H1 (cell line): Measurements from ENCODE around the gene KLHL1. TPM values are rescaled to one million over a fixed set of nuclear protein-coding genes. Genes with fewer than 3 reads are reported as not detected.

Experiments
- CTCF ChIA-PET: fragments of 300-600 bp; sonication (Branson Sonifier 250); formaldehyde crosslinking; loops from one replicate; lab custom pipeline; 2021; ENCODE audit not compliant: partially characterized antibody; lab: Charles Lee
- POLR2A ChIA-PET: fragments of 300-600 bp; sonication (Branson Sonifier 250); formaldehyde crosslinking; loops from one replicate; lab custom pipeline; 2021; ENCODE audit warnings: inconsistent platforms; ENCODE audit not compliant: partially characterized antibody; lab: Charles Lee
- DNase-seq, 2 experiments: peaks; one replicate each; pipeline versions ENCODE4 v3.0.0 to v3.0.0-alpha.2; 2010 to 2022; ENCODE audit warnings: low spot score in 2 of 2, low read depth in 1 of 2, mixed read lengths in 1 of 2
- FAIRE-seq: peaks from 2 replicates; lab custom pipeline; 2011; peaks lifted over from hg19 to GRCh38; lab: Jason Lieb, UNC
- H2AFZ ChIP-seq: 2 replicates; pipeline ENCODE4 v1.8.1; 2012; ENCODE audit warnings: low read length, inconsistent platforms
- H2AK5ac ChIP-seq: 2 replicates; pipeline ENCODE4 v1.6.1; 2013; ENCODE audit warnings: low read depth, low read length
- H2BK120ac ChIP-seq: replicated peaks from 2 replicates; pipeline ENCODE3; 2013; ENCODE audit warnings: low read depth, low read length, inconsistent platforms
- H2BK12ac ChIP-seq: 2 replicates; pipeline ENCODE4 v1.6.1; 2013; ENCODE audit warnings: low read depth, low read length
- H2BK15ac ChIP-seq: 2 replicates; pipeline ENCODE4 v1.6.1; 2013; ENCODE audit warnings: low read length
- H2BK20ac ChIP-seq: 2 replicates; pipeline ENCODE4 v1.6.1; 2013; ENCODE audit warnings: low read length
- H2BK5ac ChIP-seq: 2 replicates; pipeline ENCODE4 v1.6.1; 2013; ENCODE audit warnings: low read depth, low read length
- H3K14ac ChIP-seq: 2 replicates; pipeline ENCODE4 v1.6.1; 2013; ENCODE audit warnings: inconsistent platforms; ENCODE audit not compliant: insufficient read length
- H3K18ac ChIP-seq: 2 replicates; pipeline ENCODE4 v1.6.1; 2013; ENCODE audit warnings: low read length; ENCODE audit errors: extremely low read depth
- H3K23ac ChIP-seq: 2 replicates; pipeline ENCODE4 v1.6.1; 2013; ENCODE audit warnings: inconsistent platforms; ENCODE audit not compliant: insufficient read length
- H3K23me2 ChIP-seq: 2 replicates; pipeline ENCODE4 v1.6.1; 2013; ENCODE audit warnings: low read depth, low read length
- H3K27ac ChIP-seq: 2 replicates; pipeline ENCODE4 v1.6.1; 2011; ENCODE audit warnings: low read depth, low read length, inconsistent platforms
- H3K27me3 ChIP-seq, 4 experiments: replicated peaks in 1 of 4; 1 replicate in 1 of 4; 2 replicates in 3 of 4; pipeline versions ENCODE4 v1.6.1 to v1.8.1; 2011 to 2013; ENCODE audit warnings: low read length in 3 of 4, mild to moderate bottlenecking in 3 of 4, inconsistent platforms in 2 of 4, mixed read lengths in 2 of 4, moderate library complexity in 1 of 4; ENCODE audit not compliant: control insufficient read depth in 3 of 4, insufficient read depth in 3 of 4; ENCODE audit errors: extremely low read depth in 1 of 4
- H3K36me3 ChIP-seq, 4 experiments: 2 replicates each; pipeline versions ENCODE4 v1.6.1 to v1.8.1; 2011 to 2013; ENCODE audit warnings: mild to moderate bottlenecking in 4 of 4, low read length in 3 of 4, moderate library complexity in 2 of 4, control low read depth in 1 of 4, inconsistent platforms in 1 of 4; ENCODE audit not compliant: insufficient read depth in 4 of 4, control insufficient read depth in 2 of 4
- H3K4ac ChIP-seq: replicated peaks from 2 replicates; pipeline ENCODE3; 2013; ENCODE audit warnings: low read length, low read depth, mixed read lengths, inconsistent platforms; ENCODE audit not compliant: insufficient read length
- H3K4me1 ChIP-seq, 4 experiments: replicated peaks in 1 of 4; 1 replicate in 1 of 4; 2 replicates in 3 of 4; pipeline versions ENCODE4 v1.6.1 to v1.8.1; 2011 to 2013; ENCODE audit warnings: low read length in 3 of 4, inconsistent platforms in 2 of 4, mixed read lengths in 1 of 4; ENCODE audit not compliant: insufficient read depth in 4 of 4, control insufficient read depth in 3 of 4
- H3K4me2 ChIP-seq, 2 experiments: 2 replicates each; pipeline versions ENCODE4 v1.6.1 to v1.8.1; 2011 to 2013; ENCODE audit warnings: low read depth in 2 of 2, low read length in 2 of 2, control low read depth in 1 of 2, inconsistent platforms in 1 of 2, mild to moderate bottlenecking in 1 of 2; ENCODE audit not compliant: insufficient read depth in 1 of 2
- H3K4me3 ChIP-seq, 4 experiments: fragments of 200-600, 300-600 bp in 1 of 4; sonication (generic), shearing (Covaris generic), sonication (Bioruptor Twin) in 1 of 4; 2 replicates each; pipeline versions ENCODE4 v1.5.1 to v1.8.1; 2011 to 2016; ENCODE audit warnings: low read length in 4 of 4, low read depth in 3 of 4, control low read depth in 2 of 4, inconsistent platforms in 2 of 4, mild to moderate bottlenecking in 2 of 4, mixed read lengths in 1 of 4, moderate library complexity in 1 of 4; ENCODE audit not compliant: insufficient read depth in 2 of 4; ENCODE audit errors: extremely low read depth in 1 of 4
- H3K56ac ChIP-seq: replicated peaks from 2 replicates; pipeline ENCODE3; 2013; ENCODE audit warnings: low read depth, mild to moderate bottlenecking, mixed read lengths, low read length, inconsistent platforms; ENCODE audit not compliant: insufficient read length
- H3K79me1 ChIP-seq: 2 replicates; pipeline ENCODE4 v1.6.1; 2013; ENCODE audit warnings: low read depth, low read length, control low read depth
- H3K79me2 ChIP-seq, 2 experiments: 2 replicates each; pipeline versions ENCODE4 v1.6.1 to v1.8.1; 2012 to 2013; ENCODE audit warnings: low read length in 2 of 2, mild to moderate bottlenecking in 2 of 2, inconsistent platforms in 1 of 2; ENCODE audit not compliant: insufficient read depth in 2 of 2, control insufficient read depth in 1 of 2
- H3K9ac ChIP-seq, 4 experiments: replicated peaks in 1 of 4; 1 replicate in 1 of 4; 2 replicates in 3 of 4; pipeline versions ENCODE4 v1.6.1 to v1.8.1; 2011 to 2013; ENCODE audit warnings: low read depth in 3 of 4, low read length in 3 of 4, control low read depth in 2 of 4, mild to moderate bottlenecking in 2 of 4, moderate library complexity in 2 of 4, inconsistent platforms in 1 of 4; ENCODE audit errors: extremely low read depth in 1 of 4
- H3K9me3 ChIP-seq, 2 experiments: 2 replicates each; pipeline versions ENCODE4 v1.6.1 to v1.8.1; 2012 to 2013; ENCODE audit warnings: mild to moderate bottlenecking in 2 of 2, moderate library complexity in 2 of 2, control low read depth in 1 of 2, inconsistent platforms in 1 of 2, low read depth in 1 of 2, low read length in 1 of 2, mixed read lengths in 1 of 2; ENCODE audit not compliant: insufficient read depth in 2 of 2
- H4K20me1 ChIP-seq, 2 experiments: replicated peaks in 1 of 2; 2 replicates each; pipeline versions ENCODE3 to v1.8.1; 2011 to 2013; ENCODE audit warnings: inconsistent platforms in 2 of 2, low read length in 2 of 2, mild to moderate bottlenecking in 1 of 2; ENCODE audit not compliant: insufficient read depth in 2 of 2, control insufficient read depth in 1 of 2
- H4K5ac ChIP-seq: 2 replicates; pipeline ENCODE4 v1.6.1; 2013; ENCODE audit warnings: low read length, low read depth, mixed read lengths, inconsistent platforms; ENCODE audit not compliant: insufficient read length
- H4K8ac ChIP-seq: 2 replicates; pipeline ENCODE4 v1.8.0; 2013; ENCODE audit warnings: mild to moderate bottlenecking, moderate library complexity, low read length, inconsistent platforms; ENCODE audit not compliant: insufficient read depth; ENCODE audit errors: extremely low read depth
- H4K91ac ChIP-seq: replicated peaks from 2 replicates; pipeline ENCODE3; 2013; ENCODE audit warnings: low read length, mixed read lengths, inconsistent platforms; ENCODE audit not compliant: insufficient read length
- ASH2L ChIP-seq: fragments of 200-600, 300-600 bp; sonication (generic); IDR thresholded peaks from one replicate; pipeline ENCODE4 v1.7.1; 2017; ENCODE audit warnings: low read length
- BACH1 ChIP-seq: IDR thresholded peaks from 2 replicates; pipeline ENCODE4 v1.6.1; 2012; ENCODE audit warnings: low read length, improper control_type of control experiment
- CBX5 ChIP-seq: fragments of 300-800, 300-1000 bp; sonication (generic); IDR thresholded peaks from 2 replicates; pipeline ENCODE4 v1.7.1; 2016; ENCODE audit warnings: antibody characterized with exemption, low read length, low read depth
- EGR1 ChIP-seq: IDR thresholded peaks from 2 replicates; pipeline ENCODE4 v1.6.1; 2011; ENCODE audit warnings: low read depth, low read length, borderline replicate concordance
- KDM1A ChIP-seq: fragments of 200-600, 300-600 bp; sonication (generic); IDR thresholded peaks from 2 replicates; pipeline ENCODE4 v1.7.1; 2016; ENCODE audit warnings: mild to moderate bottlenecking, low read length, borderline replicate concordance
- NANOG ChIP-seq: IDR thresholded peaks from 2 replicates; pipeline ENCODE4 v1.6.1; 2011; ENCODE audit warnings: low read length, low read depth, mild to moderate bottlenecking, inconsistent platforms; ENCODE audit not compliant: insufficient read depth, poor library complexity, severe bottlenecking
- PHF8 ChIP-seq: fragments of 200-600 bp; sonication (generic); conservative IDR thresholded peaks from 2 replicates; pipeline ENCODE4 v1.7.1; 2012; ENCODE audit warnings: low read depth, mild to moderate bottlenecking, inconsistent platforms, low read length, moderate library complexity
- RBBP5 ChIP-seq: IDR thresholded peaks from 2 replicates; pipeline ENCODE4 v1.7.1; 2012; ENCODE audit warnings: low read depth, mild to moderate bottlenecking, inconsistent platforms, low read length, moderate library complexity, borderline replicate concordance
- SIN3A ChIP-seq, 2 experiments: IDR thresholded peaks in 1 of 2; conservative IDR thresholded peaks in 1 of 2; 2 replicates each; pipeline ENCODE4 v1.6.1; 2011 to 2012; ENCODE audit warnings: low read length in 2 of 2, improper control_type of control experiment in 1 of 2, low read depth in 1 of 2, mild to moderate bottlenecking in 1 of 2
- SIRT6 ChIP-seq: IDR thresholded peaks from one replicate; pipeline ENCODE4 v1.7.1; 2012; ENCODE audit warnings: low read length, inconsistent platforms
- TEAD4 ChIP-seq: IDR thresholded peaks from 2 replicates; pipeline ENCODE4 v1.6.1; 2012; ENCODE audit warnings: low read depth, low read length, inconsistent platforms, mixed read lengths
- WGBS, 2 experiments: shearing (Covaris generic) in 1 of 2; methylation state at CpG; one replicate each; pipeline versions ENCODE4 v1.1.6 to v1.1.7; 2013 to 2015; ENCODE audit warnings: low lambda C conversion rate in 2 of 2, mixed read lengths in 2 of 2, inconsistent platforms in 1 of 2, low coverage in 1 of 2, missing lambda C conversion rate in 1 of 2; ENCODE audit not compliant: insufficient replicate concordance in 2 of 2, insufficient coverage in 1 of 2, insufficient read length in 1 of 2; ENCODE audit errors: extremely low coverage in 1 of 2, missing lambda C conversion rate in 1 of 2; 5-methylcytosine and 5-hydroxymethylcytosine counted together
- polyA plus RNA-seq, 7 experiments: library from polyadenylated mRNA; depleted of rRNA in 3 of 7; stranded (reverse) in 5 of 7; unstranded in 2 of 7; fragments of >200 nt in 5 of 7; fragments of 200-250 nt in 2 of 7; gene quantifications; 1 replicate in 5 of 7; 2 replicates in 1 of 7; 4 replicates in 1 of 7; pipeline versions ENCODE4 v1.2.1 to v1.2.3, GENCODE V29; 2011 to 2013; ENCODE audit warnings: missing spikeins in 2 of 7, mixed read lengths in 2 of 7
- total RNA-seq: library from RNA; stranded (reverse); fragmentation: NEBNext Ultra II Directional; extraction: Animal tissue kit (Norgen Biotek cat#: 25700); gene quantifications from 2 replicates; pipeline ENCODE4 v1.2.1, GENCODE V29; 2021
- TF ChIP-seq, protein P1 (sequence below): IDR thresholded peaks from 2 replicates; pipeline ENCODE4 v1.6.1; 2011; ENCODE audit warnings: low read depth, mild to moderate bottlenecking, low read length; ENCODE audit not compliant: insufficient read depth

KLHL1 gene
- total and polyA plus RNA-seq, 2 of the 8 experiments (the other 6 are each of a cell fraction or from before 2014, with no cell fraction given): not detected

GRCh38 chr13:70117338-70117905 is 9.2 kb upstream of the KLHL1 start:
- ChIA-PET CTCF (interaction anchor here (1.2 to 1.5 kb wide), 2 partner anchors 8 to 193 kb away, joined by 3 to 5 read pairs; no protein-coding TSS in a partner anchor), POLR2A (no interaction called here)
- Histone ChIP-seq H3K23me2 (no peaks in the 10 kb centered on the region), H2BK15ac (no peak overlapping the region), H2AFZ (no peak overlapping the region), H4K91ac (no peak overlapping the region), H3K23ac (no peak overlapping the region), H3K27ac (no peak overlapping the region), H3K4me3 (no peak overlapping the region), H4K20me1 (no peaks in the 10 kb centered on the region), H3K27me3 (no peaks in the 10 kb centered on the region), H2BK5ac (no peak overlapping the region), H2BK20ac (no peak overlapping the region), H3K14ac (no peak overlapping the region), H3K9me3 (no peaks in the 10 kb centered on the region), H3K79me2 (no peaks in the 10 kb centered on the region), H3K4me2 (no peak overlapping the region), H3K4me1 (no peaks in the 10 kb centered on the region), H4K5ac (no peak overlapping the region), H3K79me1 (no peaks in the 10 kb centered on the region), H4K8ac (no peak overlapping the region), H3K56ac (no peak overlapping the region), H2BK12ac (no peak overlapping the region), H3K9ac (no peak overlapping the region), H3K4ac (no peak overlapping the region), H3K36me3 (no peaks in the 10 kb centered on the region), H2BK120ac (no peak overlapping the region), H3K18ac (no peak overlapping the region), H2AK5ac (no peak overlapping the region)
- DNase-seq (no peak), FAIRE-seq (no peak)
- 79% methylated on average over 2 of the region's 2 CpGs; no CpG with 5 or more reads in 1 of the 2 experiments for WGBS, 2 experiments
- no peak for TF ChIP-seq BACH1
- TF ChIP-seq TEAD4: no peak
- TF ChIP-seq SIN3A (conservative IDR thresholded peaks at IDR 0.05 in 1 of 2, IDR thresholded peaks at IDR 0.05 in 1 of 2; ENCODE audit: low read depth in 1 of 2, low read length in 2 of 2): no peak
- no peak for TF ChIP-seq CBX5
- no peak for TF ChIP-seq KDM1A
- no peak for TF ChIP-seq ASH2L
- TF ChIP-seq EGR1: no peak
- TF ChIP-seq RBBP5: no peak
- no peak for TF ChIP-seq SIRT6
- TF ChIP-seq PHF8: no peak
- TF ChIP-seq, protein P1, sequence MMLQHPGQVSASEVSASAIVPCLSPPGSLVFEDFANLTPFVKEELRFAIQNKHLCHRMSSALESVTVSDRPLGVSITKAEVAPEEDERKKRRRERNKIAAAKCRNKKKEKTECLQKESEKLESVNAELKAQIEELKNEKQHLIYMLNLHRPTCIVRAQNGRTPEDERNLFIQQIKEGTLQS: no peak
- no peak for TF ChIP-seq NANOG
